IPS DF 19.7 (cell line): Measurements from ENCODE around the gene TBX21.

Source experiments
- DNase-seq: peaks from one replicate; pipeline ENCODE4 v3.0.0-alpha.2; 2013; ENCODE audit warnings: low read depth, low spot score

Gene TBX21

GRCh38 chr17:47774987-47775580, 42.0 kb downstream of the TBX21 start:
- DNase-seq: no peak

- no peak for DNase-seq
These were observed 43.5 kb downstream of the TBX21 start for GRCh38 chr17:47776330-47777197.

- no peak for DNase-seq
These were observed 45.2 kb downstream of the TBX21 start for GRCh38 chr17:47778184-47778635.

- no peak for DNase-seq
These were observed 48.4 kb downstream of the TBX21 start for GRCh38 chr17:47781397-47781796.

GRCh38 chr17:47785538-47786123, 52.6 kb downstream of the TBX21 start:
- DNase-seq: no peak

GRCh38 chr17:47789611-47790561, 56.9 kb downstream of the TBX21 start:
- no peak for DNase-seq

- no peak for DNase-seq
These were observed 58.0 kb downstream of the TBX21 start for GRCh38 chr17:47791025-47791424.

GRCh38 chr17:47792457-47792856, 59.4 kb downstream of the TBX21 start:
- DNase-seq: no peak

- DNase-seq: no peak
These were observed 59.9 kb downstream of the TBX21 start for GRCh38 chr17:47792979-47793378.
